ENCODE measurements around the gene CDH18. TPM values are rescaled to one million over a fixed set of nuclear protein-coding genes. Genes with fewer than 3 reads are reported as not detected.
"Not testable (repeated sequence)": the region's sequence is repeated elsewhere in the genome, so short reads cannot be mapped to it uniquely, and the experiment has no call there.

CDH18 gene
- total RNA-seq, 2 experiments from 2014 or later, result not detected

- Mint-ChIP-seq H3K4me3 (no peak overlapping the region), H3K27me3 (no peaks in the 10 kb centered on the region), H3K4me1 (no peaks in the 10 kb centered on the region), H3K9me3 (peaks cover 4% of the 10 kb centered on the region), H3K27ac (no peak overlapping the region), H3K36me3 (no peaks in the 10 kb centered on the region)
- no peak for DNase-seq
Observed at GRCh38 chr5:19853616-19854240, 134.3 kb downstream of the CDH18 start.

GRCh38 chr5:19837536-19838174 is 150.3 kb downstream of the CDH18 start:
- Mint-ChIP-seq H3K27me3 (no peaks in the 10 kb centered on the region), H3K4me3 (no peak overlapping the region), H3K36me3 (no peaks in the 10 kb centered on the region), H3K9me3 (peaks cover 20% of the 10 kb centered on the region), H3K27ac (no peak overlapping the region), H3K4me1 (no peaks in the 10 kb centered on the region)
- no peak for DNase-seq

- Mint-ChIP-seq H3K9me3 (peaks cover 21% of the 10 kb centered on the region), H3K4me3 (no peak overlapping the region), H3K4me1 (no peaks in the 10 kb centered on the region), H3K36me3 (no peaks in the 10 kb centered on the region), H3K27ac (no peak overlapping the region), H3K27me3 (no peaks in the 10 kb centered on the region)
- no peak for DNase-seq
Observed at GRCh38 chr5:19835442-19835841, 152.6 kb downstream of the CDH18 start.

- H3K27ac Mint-ChIP-seq, H3K4me3 Mint-ChIP-seq: not testable (repeated sequence)
Observed at GRCh38 chr5:19812720-19813119, 175.3 kb downstream of the CDH18 start.

GRCh38 chr5:19806756-19807155 is 181.2 kb downstream of the CDH18 start:
- H3K4me1 Mint-ChIP-seq, result no peaks in the 10 kb centered on the region
- no peak overlapping the region for H3K4me3 Mint-ChIP-seq
- no peaks in the 10 kb centered on the region for H3K36me3 Mint-ChIP-seq
- H3K27me3 Mint-ChIP-seq, result no peaks in the 10 kb centered on the region
- DNase-seq, result no peak
- H3K27ac Mint-ChIP-seq, result no peak overlapping the region
- H3K9me3 Mint-ChIP-seq, result peaks cover 10% of the 10 kb centered on the region

More at GRCh38 chr5:19812720-19813119, 175.3 kb downstream of the CDH18 start:
- not testable (repeated sequence) for H3K4me1 Mint-ChIP-seq, H3K27me3 Mint-ChIP-seq, H3K36me3 Mint-ChIP-seq, DNase-seq
- H3K9me3 Mint-ChIP-seq, result peaks cover 15% of the 10 kb centered on the region

GRCh38 chr5:19802686-19803085 is 185.3 kb downstream of the CDH18 start:
- no peak overlapping the region for H3K4me3 Mint-ChIP-seq
- peaks cover 2% of the 10 kb centered on the region for H3K9me3 Mint-ChIP-seq
- no peak for DNase-seq
- no peaks in the 10 kb centered on the region for H3K27me3 Mint-ChIP-seq
- H3K36me3 Mint-ChIP-seq, result no peaks in the 10 kb centered on the region
- H3K27ac Mint-ChIP-seq, result no peak overlapping the region
- no peaks in the 10 kb centered on the region for H3K4me1 Mint-ChIP-seq

- Mint-ChIP-seq H3K4me1 (no peaks in the 10 kb centered on the region), H3K9me3 (peaks cover 6% of the 10 kb centered on the region), H3K27ac (no peak overlapping the region), H3K36me3 (no peaks in the 10 kb centered on the region), H3K27me3 (no peaks in the 10 kb centered on the region), H3K4me3 (no peak overlapping the region)
- DNase-seq, result no peak
Observed at GRCh38 chr5:19795218-19795617, 192.8 kb downstream of the CDH18 start.

GRCh38 chr5:19790829-19791466 is 197.1 kb downstream of the CDH18 start:
- H3K9me3 Mint-ChIP-seq, result peaks cover 4% of the 10 kb centered on the region
- H3K36me3 Mint-ChIP-seq, result no peaks in the 10 kb centered on the region
- no peaks in the 10 kb centered on the region for H3K27me3 Mint-ChIP-seq
- no peaks in the 10 kb centered on the region for H3K4me1 Mint-ChIP-seq
- H3K4me3 Mint-ChIP-seq, result no peak overlapping the region
- DNase-seq, result no peak
- no peak overlapping the region for H3K27ac Mint-ChIP-seq

- Mint-ChIP-seq H3K36me3 (no peaks in the 10 kb centered on the region), H3K4me1 (no peaks in the 10 kb centered on the region), H3K27ac (no peak overlapping the region), H3K9me3 (peaks cover 1% of the 10 kb centered on the region), H3K4me3 (no peak overlapping the region), H3K27me3 (no peaks in the 10 kb centered on the region)
- DNase-seq, result no peak
Observed at GRCh38 chr5:19782566-19782965, 205.4 kb downstream of the CDH18 start.

- Mint-ChIP-seq H3K9me3 (peaks cover 1% of the 10 kb centered on the region), H3K4me1 (no peaks in the 10 kb centered on the region), H3K27ac (no peak overlapping the region), H3K36me3 (no peaks in the 10 kb centered on the region), H3K4me3 (no peak overlapping the region), H3K27me3 (no peaks in the 10 kb centered on the region)
- DNase-seq, result no peak
Observed at GRCh38 chr5:19777363-19777762, 210.6 kb downstream of the CDH18 start.

GRCh38 chr5:19776886-19777285 is 211.1 kb downstream of the CDH18 start:
- not testable (repeated sequence) for DNase-seq

GRCh38 chr5:19771174-19771835 is 216.7 kb downstream of the CDH18 start:
- H3K9me3 Mint-ChIP-seq, result peaks cover 3% of the 10 kb centered on the region
- no peak for DNase-seq
- no peak overlapping the region for H3K27ac Mint-ChIP-seq
- H3K4me1 Mint-ChIP-seq, result no peaks in the 10 kb centered on the region
- H3K36me3 Mint-ChIP-seq, result no peaks in the 10 kb centered on the region
- no peaks in the 10 kb centered on the region for H3K27me3 Mint-ChIP-seq
- H3K4me3 Mint-ChIP-seq, result no peak overlapping the region

More at GRCh38 chr5:19776886-19777285, 211.1 kb downstream of the CDH18 start:
- H3K9me3 Mint-ChIP-seq, H3K27me3 Mint-ChIP-seq, H3K27ac Mint-ChIP-seq, H3K4me1 Mint-ChIP-seq, H3K36me3 Mint-ChIP-seq, H3K4me3 Mint-ChIP-seq: not testable (repeated sequence)

- Mint-ChIP-seq H3K9me3 (peaks cover 5% of the 10 kb centered on the region), H3K4me1 (no peaks in the 10 kb centered on the region), H3K4me3 (no peak overlapping the region), H3K27ac (no peak overlapping the region), H3K36me3 (no peaks in the 10 kb centered on the region), H3K27me3 (no peaks in the 10 kb centered on the region)
- no peak for DNase-seq
Observed at GRCh38 chr5:19770396-19770795, 217.6 kb downstream of the CDH18 start.

- DNase-seq, result no peak
- Mint-ChIP-seq H3K4me3 (no peak overlapping the region), H3K4me1 (no peaks in the 10 kb centered on the region), H3K9me3 (peaks cover 8% of the 10 kb centered on the region), H3K27me3 (no peaks in the 10 kb centered on the region), H3K36me3 (no peaks in the 10 kb centered on the region), H3K27ac (no peak overlapping the region)
Observed at GRCh38 chr5:19767987-19768386, 220.0 kb downstream of the CDH18 start.

GRCh38 chr5:19753579-19753978 is 234.4 kb downstream of the CDH18 start:
- H3K9me3 Mint-ChIP-seq, result peaks cover 2% of the 10 kb centered on the region
- no peaks in the 10 kb centered on the region for H3K4me1 Mint-ChIP-seq
- H3K27me3 Mint-ChIP-seq, result no peaks in the 10 kb centered on the region
- H3K27ac Mint-ChIP-seq, result no peak overlapping the region
- H3K4me3 Mint-ChIP-seq, result no peak overlapping the region
- no peaks in the 10 kb centered on the region for H3K36me3 Mint-ChIP-seq
- DNase-seq, result no peak

All from activated naive CD8-positive, alpha-beta T cell treated with anti-CD3 and anti-CD28 coated beads for 36 hours (primary cell).